SU-DHL-6 (cell line): ENCODE data around the gene ERBB4.

Experiments
- EZH2phosphoT487 ChIP-seq: fragments of 200-600 bp; sonication (generic), shearing (Covaris generic); conservative IDR thresholded peaks from 2 replicates; pipeline ENCODE4 v1.6.1; 2018; ENCODE audit warnings: mild to moderate bottlenecking, antibody characterized with exemption, low read length, moderate library complexity, mixed read lengths
- TF ChIP-seq, protein P1 (sequence below): fragments of 200-600 bp; sonication (generic); IDR thresholded peaks from one replicate; pipeline ENCODE4 v1.5.1; 2017; ENCODE audit warnings: antibody characterized with exemption, mild to moderate bottlenecking, low read length, moderate library complexity; ENCODE audit not compliant: insufficient read depth, poor library complexity, severe bottlenecking

DNA sequence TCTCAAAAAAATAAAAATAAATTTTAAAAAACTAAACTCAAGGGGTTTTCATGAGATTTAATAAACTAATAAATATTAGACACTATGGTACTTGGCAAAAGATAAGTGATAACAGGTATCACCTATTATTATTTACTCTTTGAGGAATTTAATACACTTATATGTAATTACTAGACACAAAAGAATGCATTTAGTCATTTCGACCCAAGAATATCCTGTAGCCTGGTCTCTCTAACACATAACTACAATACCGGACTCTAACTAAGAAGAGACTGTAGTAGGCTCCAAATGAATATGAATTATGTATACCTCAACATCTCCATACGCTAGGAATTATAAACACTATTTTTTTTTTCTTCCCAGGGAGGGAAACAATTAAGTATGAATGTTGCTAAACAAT, 1131.5 kb downstream of the ERBB4 start:
- TF ChIP-seq, protein P1, sequence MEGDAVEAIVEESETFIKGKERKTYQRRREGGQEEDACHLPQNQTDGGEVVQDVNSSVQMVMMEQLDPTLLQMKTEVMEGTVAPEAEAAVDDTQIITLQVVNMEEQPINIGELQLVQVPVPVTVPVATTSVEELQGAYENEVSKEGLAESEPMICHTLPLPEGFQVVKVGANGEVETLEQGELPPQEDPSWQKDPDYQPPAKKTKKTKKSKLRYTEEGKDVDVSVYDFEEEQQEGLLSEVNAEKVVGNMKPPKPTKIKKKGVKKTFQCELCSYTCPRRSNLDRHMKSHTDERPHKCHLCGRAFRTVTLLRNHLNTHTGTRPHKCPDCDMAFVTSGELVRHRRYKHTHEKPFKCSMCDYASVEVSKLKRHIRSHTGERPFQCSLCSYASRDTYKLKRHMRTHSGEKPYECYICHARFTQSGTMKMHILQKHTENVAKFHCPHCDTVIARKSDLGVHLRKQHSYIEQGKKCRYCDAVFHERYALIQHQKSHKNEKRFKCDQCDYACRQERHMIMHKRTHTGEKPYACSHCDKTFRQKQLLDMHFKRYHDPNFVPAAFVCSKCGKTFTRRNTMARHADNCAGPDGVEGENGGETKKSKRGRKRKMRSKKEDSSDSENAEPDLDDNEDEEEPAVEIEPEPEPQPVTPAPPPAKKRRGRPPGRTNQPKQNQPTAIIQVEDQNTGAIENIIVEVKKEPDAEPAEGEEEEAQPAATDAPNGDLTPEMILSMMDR, result no peak
- TF ChIP-seq EZH2phosphoT487, result no peak
